IPS DF 6.9 (cell line): ENCODE data around the gene NRXN3.

ENCODE experiments used
- DNase-seq: peaks from one replicate; pipeline ENCODE4 v3.0.0-alpha.2; 2013; ENCODE audit warnings: low read depth, low spot score
- H3K27ac ChIP-seq: one replicate; pipeline ENCODE4 v1.5.1; 2013; ENCODE audit warnings: low read length, control low read depth
- H3K27me3 ChIP-seq: 2 replicates; pipeline ENCODE4 v1.6.1; 2013; ENCODE audit warnings: mild to moderate bottlenecking, low read length; ENCODE audit not compliant: control insufficient read depth, insufficient read depth
- H3K36me3 ChIP-seq: 2 replicates; pipeline ENCODE4 v1.6.1; 2013; ENCODE audit warnings: low read length; ENCODE audit not compliant: control insufficient read depth, insufficient read depth
- H3K4me1 ChIP-seq: 2 replicates; pipeline ENCODE4 v1.6.1; 2013; ENCODE audit warnings: low read length; ENCODE audit not compliant: control insufficient read depth, insufficient read depth
- H3K4me3 ChIP-seq: 2 replicates; pipeline ENCODE4 v1.5.1; 2013; ENCODE audit warnings: mild to moderate bottlenecking, low read length
- H3K9me3 ChIP-seq: 2 replicates; pipeline ENCODE4 v1.6.1; 2013; ENCODE audit warnings: low read length, inconsistent platforms; ENCODE audit not compliant: control insufficient read depth, insufficient read depth
- WGBS: extraction: QIAGEN DNeasy Blood & Tissue Kit; methylation state at CpG from one replicate; pipeline ENCODE4 v1.1.7; 2013; ENCODE audit warnings: mixed read lengths, missing lambda C conversion rate; ENCODE audit not compliant: insufficient read length, insufficient coverage; 5-methylcytosine and 5-hydroxymethylcytosine counted together

The NRXN3 gene

GRCh38 chr14:79728331-79728730 is 1558.2 kb downstream of the NRXN3 start:
- no peak for DNase-seq
- Histone ChIP-seq H3K4me3 (no peak overlapping the region), H3K4me1 (no peaks in the 10 kb centered on the region), H3K9me3 (no peaks in the 10 kb centered on the region), H3K27ac (no peak overlapping the region), H3K36me3 (no peaks in the 10 kb centered on the region), H3K27me3 (no peaks in the 10 kb centered on the region)
- WGBS, result no CpG with 5 or more reads among the region's 3 CpGs

- Histone ChIP-seq H3K4me1 (no peaks in the 10 kb centered on the region), H3K36me3 (no peaks in the 10 kb centered on the region), H3K27ac (no peak overlapping the region), H3K9me3 (no peaks in the 10 kb centered on the region), H3K27me3 (no peaks in the 10 kb centered on the region), H3K4me3 (no peak overlapping the region)
- no peak for DNase-seq
- no CpG with 5 or more reads among the region's 3 CpGs for WGBS
Measured at GRCh38 chr14:79729731-79730130, 1559.6 kb downstream of the NRXN3 start.

- DNase-seq, result no peak
- Histone ChIP-seq H3K9me3 (no peaks in the 10 kb centered on the region), H3K27ac (no peak overlapping the region), H3K4me1 (no peaks in the 10 kb centered on the region), H3K27me3 (no peaks in the 10 kb centered on the region), H3K36me3 (no peaks in the 10 kb centered on the region), H3K4me3 (no peak overlapping the region)
- no CpG with 5 or more reads among the region's 2 CpGs for WGBS
Measured at GRCh38 chr14:79730196-79730595, 1560.0 kb downstream of the NRXN3 start.

DNA sequence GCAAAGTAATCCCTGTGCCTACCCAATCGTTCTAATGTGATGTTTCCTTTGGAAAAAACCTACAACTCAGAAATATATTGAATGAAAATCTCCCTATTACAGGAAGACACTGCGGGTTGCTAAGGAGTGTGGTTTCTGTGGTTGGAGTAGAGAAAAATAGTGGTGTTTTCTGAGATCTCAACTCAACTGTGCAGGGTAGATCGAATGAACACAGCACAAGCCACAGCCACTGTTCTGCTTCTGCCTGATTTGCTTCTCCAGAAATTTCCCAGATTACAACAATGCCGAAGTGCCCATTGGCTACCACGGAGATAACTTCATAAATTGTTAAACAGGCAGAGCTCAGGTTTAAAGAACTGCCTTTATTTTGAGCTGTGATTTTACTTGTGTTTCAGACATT is 1560.8 kb downstream of the NRXN3 start:
- no CpG with 5 or more reads among the region's 5 CpGs for WGBS
- H3K27me3 ChIP-seq, result no peaks in the 10 kb centered on the region
- no peaks in the 10 kb centered on the region for H3K9me3 ChIP-seq
- DNase-seq, result no peak
- no peaks in the 10 kb centered on the region for H3K4me1 ChIP-seq
- H3K4me3 ChIP-seq, result no peak overlapping the region
- no peak overlapping the region for H3K27ac ChIP-seq
- H3K36me3 ChIP-seq, result no peaks in the 10 kb centered on the region

DNA sequence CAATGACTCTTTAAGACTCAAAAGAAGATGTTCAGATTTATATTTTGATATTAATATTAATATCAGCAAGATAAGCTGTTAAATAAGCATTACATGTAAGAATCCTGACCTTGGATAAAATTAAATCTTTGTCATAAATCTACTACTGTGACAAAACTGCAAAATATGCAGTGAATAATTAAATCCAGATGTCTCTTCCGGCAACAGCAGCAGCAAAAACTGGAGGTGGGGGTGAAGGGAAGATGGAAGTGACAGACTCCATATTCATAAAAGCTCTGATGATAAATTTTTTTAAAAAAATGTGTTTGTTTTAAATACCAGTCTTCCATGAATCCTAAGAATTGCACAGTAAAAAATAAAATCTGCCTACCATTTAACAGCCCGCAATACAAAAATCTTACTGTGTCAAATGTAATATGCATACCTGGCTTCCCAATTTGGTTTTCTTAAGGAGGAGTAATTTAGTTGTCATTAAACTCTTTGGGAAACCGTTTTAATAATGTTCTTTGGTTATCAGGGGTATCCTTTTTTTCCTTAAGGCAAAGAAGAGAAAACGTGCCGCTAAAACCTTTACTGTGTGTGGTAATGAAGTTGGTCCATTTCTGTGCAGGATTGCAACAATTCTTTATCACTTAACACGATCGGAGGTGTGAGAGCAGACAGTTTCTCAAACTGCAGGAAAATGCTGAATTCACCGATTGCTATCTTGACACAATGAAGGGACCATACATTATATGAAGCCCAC is 1562.9 kb downstream of the NRXN3 start:
- Histone ChIP-seq H3K36me3 (no peaks in the 10 kb centered on the region), H3K27me3 (no peaks in the 10 kb centered on the region), H3K4me1 (no peaks in the 10 kb centered on the region), H3K4me3 (no peak overlapping the region), H3K9me3 (no peaks in the 10 kb centered on the region; the same call in 1 of the 2 replicates), H3K27ac (no peak overlapping the region)
- no CpG with 5 or more reads among the region's 8 CpGs for WGBS
- no peak for DNase-seq

DNA sequence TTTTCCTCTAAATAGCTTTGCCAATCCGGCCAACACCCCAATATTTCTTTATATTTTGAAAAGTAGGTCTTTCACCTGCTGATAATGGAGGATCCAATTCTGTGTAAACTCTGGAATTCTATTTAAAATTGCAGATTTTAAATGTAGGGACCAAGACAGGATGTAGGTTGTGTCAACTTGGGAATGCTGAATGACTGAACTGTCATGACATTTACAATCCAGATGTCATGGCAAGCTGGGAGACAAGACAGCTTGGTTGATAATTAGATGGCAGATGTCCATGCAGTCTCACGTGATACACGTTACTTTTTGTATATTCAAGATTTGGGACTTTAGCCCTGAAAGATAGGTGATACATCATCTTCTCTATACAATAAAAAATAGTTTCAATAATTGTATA is 1564.0 kb downstream of the NRXN3 start:
- H3K4me3 ChIP-seq, result no peak overlapping the region
- no peaks in the 10 kb centered on the region for H3K4me1 ChIP-seq
- no peaks in the 10 kb centered on the region for H3K36me3 ChIP-seq
- DNase-seq, result no peak
- H3K27ac ChIP-seq, result no peak overlapping the region
- H3K27me3 ChIP-seq, result no peaks in the 10 kb centered on the region
- no peaks in the 10 kb centered on the region; the same call in 1 of the 2 replicates for H3K9me3 ChIP-seq
- no CpG with 5 or more reads among the region's 3 CpGs for whole genome bisulfite sequencing

- no CpG with 5 or more reads among the region's 1 CpG for WGBS
- Histone ChIP-seq H3K27ac (no peak overlapping the region), H3K27me3 (no peaks in the 10 kb centered on the region), H3K9me3 (no peaks in the 10 kb centered on the region; the same call in 1 of the 2 replicates), H3K36me3 (no peaks in the 10 kb centered on the region), H3K4me3 (no peak overlapping the region), H3K4me1 (no peaks in the 10 kb centered on the region)
- no peak for DNase-seq
Measured at GRCh38 chr14:79734656-79735055, 1564.5 kb downstream of the NRXN3 start.

DNA sequence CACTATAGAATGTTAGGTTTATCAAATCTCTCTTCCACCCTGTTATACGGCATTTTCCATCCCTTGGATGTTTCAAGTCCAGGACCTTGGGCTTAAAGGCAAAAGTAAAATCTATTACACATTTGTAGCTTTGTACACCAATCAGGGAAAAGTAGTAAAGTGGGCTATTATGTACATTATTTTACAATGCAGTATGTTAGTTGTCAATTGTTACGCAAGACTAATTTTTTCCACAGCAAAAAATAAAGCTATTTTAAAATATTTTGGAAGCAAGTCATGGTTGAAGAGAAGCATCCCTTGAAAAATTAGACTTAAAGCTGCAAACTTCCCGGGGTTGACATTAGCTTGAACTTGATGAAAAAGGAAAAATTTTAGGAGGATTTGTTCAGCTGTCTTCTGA is 1564.9 kb downstream of the NRXN3 start:
- Histone ChIP-seq H3K27me3 (no peaks in the 10 kb centered on the region), H3K4me1 (no peaks in the 10 kb centered on the region), H3K9me3 (no peaks in the 10 kb centered on the region; the same call in 1 of the 2 replicates), H3K27ac (no peak overlapping the region), H3K4me3 (no peak overlapping the region), H3K36me3 (no peaks in the 10 kb centered on the region)
- no CpG with 5 or more reads among the region's 3 CpGs for WGBS
- DNase-seq, result no peak

GRCh38 chr14:79740066-79740601 is 1570.0 kb downstream of the NRXN3 start:
- H3K9me3 ChIP-seq, result no peaks in the 10 kb centered on the region; the same call in 1 of the 2 replicates
- H3K27me3 ChIP-seq, result no peaks in the 10 kb centered on the region
- no peaks in the 10 kb centered on the region for H3K36me3 ChIP-seq
- H3K4me3 ChIP-seq, result no peak overlapping the region
- H3K4me1 ChIP-seq, result no peaks in the 10 kb centered on the region
- H3K27ac ChIP-seq, result no peak overlapping the region
- no CpG with 5 or more reads among the region's 2 CpGs for WGBS
- no peak for DNase-seq

DNA sequence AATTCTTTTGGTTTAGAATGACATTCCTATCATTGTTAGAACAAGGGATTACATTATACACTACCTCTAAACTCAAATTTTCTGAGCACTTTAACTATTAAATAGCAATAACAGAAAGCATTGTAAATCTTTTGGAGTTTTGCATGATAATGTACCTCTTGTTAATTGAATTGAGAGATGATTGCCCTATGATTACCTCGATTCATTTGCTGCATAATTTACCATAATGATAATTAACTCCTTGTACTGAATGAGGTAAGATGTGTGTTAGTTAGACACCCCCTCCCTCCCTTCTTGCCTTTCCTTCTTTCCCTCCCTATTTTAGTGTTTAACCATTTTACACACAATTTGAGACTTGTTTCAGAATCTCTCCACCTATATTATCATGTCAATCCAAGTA is 1572.0 kb downstream of the NRXN3 start:
- DNase-seq, result no peak
- H3K27me3 ChIP-seq, result no peaks in the 10 kb centered on the region
- no CpG with 5 or more reads among the region's 1 CpG for WGBS

DNA sequence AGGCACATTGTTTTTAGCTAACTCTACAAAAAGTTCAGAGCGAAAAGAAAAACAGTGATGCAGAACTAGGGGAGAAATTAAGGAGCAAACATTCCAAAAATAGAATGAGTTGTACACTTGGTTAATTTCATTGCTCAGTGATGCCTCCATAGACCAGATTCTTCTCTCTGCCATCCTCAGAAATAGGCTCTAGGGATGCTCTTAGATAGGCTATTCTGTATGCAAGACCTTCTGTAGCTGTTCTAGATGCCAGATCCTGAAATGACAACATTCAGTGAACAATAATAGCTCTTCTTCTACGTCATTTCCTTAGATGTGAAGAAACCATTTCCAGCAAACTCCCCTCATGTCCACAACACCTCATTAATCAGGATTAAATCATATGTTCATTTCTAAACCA is 1574.9 kb downstream of the NRXN3 start:
- H3K4me1 ChIP-seq, result no peaks in the 10 kb centered on the region
- H3K27ac ChIP-seq, result no peak overlapping the region
- no peak overlapping the region for H3K4me3 ChIP-seq
- no CpG with 5 or more reads among the region's 2 CpGs for WGBS
- no peak for DNase-seq
- no peaks in the 10 kb centered on the region for H3K9me3 ChIP-seq
- no peaks in the 10 kb centered on the region for H3K27me3 ChIP-seq
- H3K36me3 ChIP-seq, result no peaks in the 10 kb centered on the region

More for the DNA sequence above, 1572.0 kb downstream of the NRXN3 start:
- Histone ChIP-seq H3K4me3 (no peak overlapping the region), H3K4me1 (no peaks in the 10 kb centered on the region), H3K9me3 (no peaks in the 10 kb centered on the region), H3K36me3 (no peaks in the 10 kb centered on the region), H3K27ac (no peak overlapping the region)
